Transverse colon (tissue), 4 donors: Measurements from ENCODE around the gene SESN1. TPM values are rescaled to one million over a fixed set of nuclear protein-coding genes. Genes with fewer than 3 reads are reported as not detected.

ENCODE experiments used
- DNase-seq: peaks from one replicate; pipeline ENCODE4 v3.0.0-alpha.2; 2019
- H3K27ac ChIP-seq, 4 donors: fragments of 200-600 bp; sonication (generic); 2 replicates each; pipeline ENCODE4 v1.5.1; 2016 to 2018; ENCODE audit warnings: inconsistent platforms in 4 of 4
- H3K27me3 ChIP-seq: fragments of 200-600 bp; sonication (generic); 2 replicates; pipeline ENCODE4 v1.5.1; 2017; ENCODE audit warnings: inconsistent platforms
- H3K36me3 ChIP-seq, 4 donors: fragments of 200-600 bp; sonication (generic); 2 replicates each; pipeline ENCODE4 v1.5.1; 2017 to 2019; ENCODE audit warnings: inconsistent platforms in 4 of 4
- H3K4me1 ChIP-seq, 4 donors: fragments of 200-600 bp; sonication (generic); 2 replicates each; pipeline ENCODE4 v1.5.1; 2017 to 2020; ENCODE audit warnings: inconsistent platforms in 4 of 4
- H3K4me3 ChIP-seq, 4 donors: fragments of 200-600 bp; sonication (generic); 1 replicate in 1 of 4; 2 replicates in 3 of 4; pipeline versions ENCODE4 v1.5.1 to v1.6.1; 2017 to 2019; ENCODE audit warnings: inconsistent platforms in 4 of 4
- H3K9me3 ChIP-seq, 2 donors: fragments of 200-600 bp; sonication (generic); 2 replicates each; pipeline ENCODE4 v1.5.1; 2017 to 2019; ENCODE audit warnings: inconsistent platforms in 2 of 2
- EP300 ChIP-seq: sonication (generic); formaldehyde crosslinking; IDR thresholded peaks from one replicate; pipeline ENCODE4 v1.6.1; 2017; ENCODE audit warnings: antibody characterized with exemption, low read depth
- POLR2A ChIP-seq: fragments of 450-650 bp; IDR thresholded peaks from one replicate; pipeline ENCODE4 v1.6.1; 2016; ENCODE audit warnings: antibody characterized with exemption, mild to moderate bottlenecking, moderate library complexity
- POLR2AphosphoS5 ChIP-seq, 3 donors: sonication (generic); formaldehyde crosslinking; IDR thresholded peaks; one replicate each; pipeline ENCODE4 v1.6.1; 2016; ENCODE audit warnings: antibody characterized with exemption in 3 of 3
- WGBS, 2 donors: methylation state at CpG; one replicate each; pipeline ENCODE4 v1.1.5; 2018; ENCODE audit warnings: low coverage in 1 of 2; 5-methylcytosine and 5-hydroxymethylcytosine counted together
- in situ Hi-C, 4 donors: fragments of 200-750 bp; cut with MboI; loops; one replicate each; pipeline versions ENCODE4 v1.15.0 to v1.15.1; 2017; ENCODE audit warnings: low sequenced_read_pairs in 3 of 4, low pct_ligation_motif_present in 1 of 4, low pct_unique_long_range_greater_than_20kb in 1 of 4
- intact Hi-C: fragments of 100-400 bp; cut with DNase I; formaldehyde crosslinking; loops from one replicate; pipeline ENCODE4 v1.15.1; 2023; ENCODE audit warnings: low total_unique reads
- total RNA-seq, 4 donors: library from RNA; depleted of rRNA; stranded (reverse); fragments of >200 nt; gene quantifications; one replicate each; pipeline ENCODE4 v1.1.0, GENCODE V29; 2016
- TF ChIP-seq, protein P1 (sequence below), 5 experiments: fragments of 200-600 bp in 3 of 5; fragments of 450-650 bp in 2 of 5; sonication (generic) in 3 of 5; IDR thresholded peaks; 1 replicate in 2 of 5; 2 replicates in 3 of 5; pipeline ENCODE4 v1.5.1; 2016 to 2017; ENCODE audit warnings: antibody characterized with exemption in 5 of 5, inconsistent platforms in 3 of 5, mild to moderate bottlenecking in 2 of 5, moderate library complexity in 1 of 5

The SESN1 gene
- total RNA-seq, 4 donors from 2014 or later: 43.1 to 73.4 (median 48.7) TPM

DNA sequence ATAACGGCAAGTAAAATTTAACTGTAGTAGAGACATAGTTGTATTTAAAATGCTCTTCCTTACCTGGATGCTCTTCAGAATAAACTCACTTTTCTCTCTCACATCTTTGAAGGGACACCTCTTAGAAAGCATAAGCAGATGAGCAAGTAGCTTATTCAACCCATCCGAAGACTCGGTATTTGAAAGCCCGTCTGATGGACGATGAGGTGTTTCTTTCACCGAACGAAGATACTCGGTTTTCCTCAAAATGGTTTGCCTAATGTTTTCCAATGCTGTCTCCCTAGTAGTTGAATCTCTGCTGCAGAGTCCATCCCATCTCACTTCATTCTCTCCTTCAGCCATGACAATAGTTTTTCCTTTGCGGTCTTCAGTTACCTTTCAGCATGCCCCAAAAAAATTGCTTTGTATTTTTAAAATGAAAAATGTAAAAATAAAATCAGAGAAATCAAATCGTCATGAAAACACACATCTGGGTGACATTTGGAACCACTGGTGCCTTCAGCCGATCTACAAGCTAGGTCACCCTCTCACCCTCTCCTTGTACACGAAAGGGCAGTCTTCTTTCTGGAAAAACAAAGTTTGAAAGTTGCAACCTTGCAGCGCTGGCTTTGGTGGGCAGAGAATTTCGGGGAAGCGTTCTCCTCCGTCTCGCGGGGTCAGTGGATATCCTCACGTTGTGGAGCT lies 772 bp downstream of the SESN1 start:
- WGBS, 2 donors: 0 to 1% methylated on average over 12 to 19 of the region's 19 CpGs
- peaks cover 7 to 69% (median 34%) of the 10 kb centered on the region in 4 donors for H3K4me1 ChIP-seq
- no peaks in the 10 kb centered on the region for H3K9me3 ChIP-seq
- TF ChIP-seq POLR2AphosphoS5 (IDR thresholded peaks at IDR 0.05) (no peak), EP300 (no peak), POLR2A (no peak)
- TF ChIP-seq, protein P1, sequence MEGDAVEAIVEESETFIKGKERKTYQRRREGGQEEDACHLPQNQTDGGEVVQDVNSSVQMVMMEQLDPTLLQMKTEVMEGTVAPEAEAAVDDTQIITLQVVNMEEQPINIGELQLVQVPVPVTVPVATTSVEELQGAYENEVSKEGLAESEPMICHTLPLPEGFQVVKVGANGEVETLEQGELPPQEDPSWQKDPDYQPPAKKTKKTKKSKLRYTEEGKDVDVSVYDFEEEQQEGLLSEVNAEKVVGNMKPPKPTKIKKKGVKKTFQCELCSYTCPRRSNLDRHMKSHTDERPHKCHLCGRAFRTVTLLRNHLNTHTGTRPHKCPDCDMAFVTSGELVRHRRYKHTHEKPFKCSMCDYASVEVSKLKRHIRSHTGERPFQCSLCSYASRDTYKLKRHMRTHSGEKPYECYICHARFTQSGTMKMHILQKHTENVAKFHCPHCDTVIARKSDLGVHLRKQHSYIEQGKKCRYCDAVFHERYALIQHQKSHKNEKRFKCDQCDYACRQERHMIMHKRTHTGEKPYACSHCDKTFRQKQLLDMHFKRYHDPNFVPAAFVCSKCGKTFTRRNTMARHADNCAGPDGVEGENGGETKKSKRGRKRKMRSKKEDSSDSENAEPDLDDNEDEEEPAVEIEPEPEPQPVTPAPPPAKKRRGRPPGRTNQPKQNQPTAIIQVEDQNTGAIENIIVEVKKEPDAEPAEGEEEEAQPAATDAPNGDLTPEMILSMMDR (IDR thresholded peaks at IDR 0.05): no peak
- DNase-seq: no peak
- intact Hi-C loops (no loop called here), in situ Hi-C loops (loop anchor here in 2 of 4 donors (10.0 to 25.0 kb wide), 2 partner anchors 291 to 1132 kb away; partner anchors contain the start of genes CD164 (in 1 of the 2) and SEC63 (in 1 of the 2))
- no peaks in the 10 kb centered on the region for H3K27me3 ChIP-seq
- H3K4me3 ChIP-seq: peak overlapping the region; percentile 49 to 80 (median 67)
- peak overlapping the region; percentile 95 to 100 (median 99) for H3K27ac ChIP-seq
- no peaks in the 10 kb centered on the region for H3K36me3 ChIP-seq

DNA sequence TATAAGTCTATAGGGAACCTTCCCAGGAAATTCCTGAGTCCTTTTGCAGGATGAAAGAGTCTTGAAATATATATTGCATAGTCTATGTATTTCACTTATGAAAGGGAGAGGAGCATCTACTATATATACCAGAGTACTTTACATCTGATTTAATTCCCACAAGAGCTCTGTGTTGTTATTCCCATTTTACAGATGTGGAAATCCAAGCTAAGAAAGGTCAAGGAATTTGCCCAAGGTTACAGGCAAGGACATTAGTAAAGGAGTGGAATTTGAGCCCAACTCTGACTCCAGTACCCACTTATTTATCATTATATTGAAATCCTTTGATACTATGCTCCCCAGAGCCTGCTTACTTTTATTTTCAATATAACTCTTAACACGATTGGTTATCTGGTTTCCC lies 2.6 kb downstream of the SESN1 start:
- 40 to 53% methylated on average over 1 of the region's 1 CpG for WGBS, 2 donors
- H3K27ac ChIP-seq: peak overlapping the region; percentile 3 to 19 (median 10)
- no peaks in the 10 kb centered on the region for H3K9me3 ChIP-seq
- DNase-seq: no peak
- no peaks in the 10 kb centered on the region for H3K27me3 ChIP-seq
- H3K4me3 ChIP-seq: peak overlapping the region in 3 of 4 donors; percentile 62 to 80 (median 72)
- TF ChIP-seq, protein P1 (IDR thresholded peaks at IDR 0.05): no peak
- TF ChIP-seq EP300 (no peak), POLR2AphosphoS5 (IDR thresholded peaks at IDR 0.05) (no peak), POLR2A (no peak)
- intact Hi-C loops (no loop called here), in situ Hi-C loops (loop anchor here in 2 of 4 donors (10.0 to 25.0 kb wide), 2 partner anchors 293 to 1130 kb away; partner anchors contain the start of genes CD164 (in 1 of the 2) and SEC63 (in 1 of the 2))
- H3K36me3 ChIP-seq: no peaks in the 10 kb centered on the region
- peaks cover 10 to 74% (median 34%) of the 10 kb centered on the region in 4 donors for H3K4me1 ChIP-seq

GRCh38 chr6:109091314-109092024 lies 3.2 kb downstream of the SESN1 start:
- H3K36me3 ChIP-seq: no peaks in the 10 kb centered on the region
- intact Hi-C loops (no loop called here), in situ Hi-C loops (loop anchor here in 2 of 4 donors (10.0 to 25.0 kb wide), 2 partner anchors 293 to 1129 kb away; partner anchors contain the start of genes CD164 (in 1 of the 2) and SEC63 (in 1 of the 2))
- H3K27ac ChIP-seq: peak overlapping the region; percentile 3 to 19 (median 10)
- no peaks in the 10 kb centered on the region for H3K9me3 ChIP-seq
- no peak for TF ChIP-seq POLR2AphosphoS5 (IDR thresholded peaks at IDR 0.05)
- TF ChIP-seq POLR2A: no peak
- TF ChIP-seq EP300: no peak
- TF ChIP-seq, protein P1 (IDR thresholded peaks at IDR 0.05): no peak
- peak overlapping the region in 2 of 4 donors; percentile 62 to 72 for H3K4me3 ChIP-seq
- H3K4me1 ChIP-seq: peaks cover 12 to 68% (median 31%) of the 10 kb centered on the region in 4 donors
- no peak for DNase-seq
- 78 to 89% methylated on average over 3 to 5 of the region's 5 CpGs for WGBS, 2 donors
- H3K27me3 ChIP-seq: no peaks in the 10 kb centered on the region

DNA sequence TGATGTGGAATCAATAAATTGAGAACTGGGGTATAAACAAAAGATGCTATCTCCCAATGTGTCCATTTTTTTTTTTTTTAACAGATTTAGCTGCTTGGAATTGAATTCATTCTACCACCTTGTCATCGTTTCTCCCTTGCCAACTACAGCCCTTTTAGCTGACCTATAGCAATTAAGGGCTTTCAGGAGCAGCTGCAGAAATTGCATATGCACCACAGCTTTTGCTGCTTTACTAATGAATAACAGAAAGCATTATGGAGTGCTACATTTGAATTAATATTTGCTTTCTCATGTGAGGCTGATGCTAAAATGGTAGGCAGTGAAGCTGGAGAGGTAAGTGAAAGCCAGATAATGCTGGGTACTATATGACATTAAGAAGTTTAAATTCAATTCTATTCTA lies 5.7 kb downstream of the SESN1 start:
- Histone ChIP-seq H3K27me3 (no peaks in the 10 kb centered on the region), H3K9me3 (no peaks in the 10 kb centered on the region), H3K4me3 (no peak overlapping the region), H3K4me1 (peaks cover 8 to 66% (median 25%) of the 10 kb centered on the region in 4 donors), H3K27ac (peak overlapping the region in 1 of 4 donors; percentile 4), H3K36me3 (no peaks in the 10 kb centered on the region)
- WGBS, 2 donors: 81 to 85% methylated on average over 1 of the region's 1 CpG
- intact Hi-C loops: no loop called here
- in situ Hi-C loops: loop anchor here in 1 of 4 donors (25.0 kb wide), 1 partner anchor 1127 kb away; the partner anchor contains the start of gene SEC63
- TF ChIP-seq POLR2AphosphoS5 (IDR thresholded peaks at IDR 0.05) (no peak), POLR2A (no peak)
- DNase-seq: no peak
